RWPE1 (cell line): ENCODE measurements around the gene AP5B1.

Experiments
- CTCF ChIA-PET: fragments of 350-600 bp; sonication (Branson Sonifier 250); formaldehyde crosslinking; extraction: SDS; loops from one replicate; lab custom pipeline; 2021; lab: Yijun Ruan, JAX
- POLR2A ChIA-PET: fragments of 400-600 bp; formaldehyde crosslinking; extraction: SDS; loops from one replicate; lab custom pipeline; 2020; ENCODE audit warnings: antibody characterized with exemption; ENCODE audit not compliant: low non-redundant PET; lab: Yijun Ruan, JAX
- DNase-seq: peaks from one replicate; pipeline ENCODE4 v3.0.0; 2012; ENCODE audit warnings: low spot score
- H3K27ac ChIP-seq: fragments of 450-650 bp; 2 replicates; pipeline ENCODE4 v1.5.1; 2017
- CTCF ChIP-seq: fragments of 450-650 bp; conservative IDR thresholded peaks from 2 replicates; pipeline ENCODE4 v1.5.1; 2017; ENCODE audit warnings: low read depth, mild to moderate bottlenecking

AP5B1 gene

GRCh38 chr11:65796726-65797601 lies 16.2 kb upstream of the AP5B1 start:
- TF ChIP-seq CTCF = no peak
- DNase-seq = no peak
- ChIA-PET CTCF (interaction anchor here (0.5 to 1.8 kb wide), 3 partner anchors 17 to 85 kb away, joined by 3 to 6 read pairs (median 3); no protein-coding TSS in a partner anchor), POLR2A (no interaction called here)
- no peak overlapping the region for H3K27ac ChIP-seq

- no peak for TF ChIP-seq CTCF
- CTCF ChIA-PET = interaction anchor here (1.3 to 1.5 kb wide), 2 partner anchors 15 to 23 kb away, joined by 3 to 9 read pairs; no protein-coding TSS in a partner anchor
Observed at GRCh38 chr11:65794570-65795510, 14.1 kb upstream of the AP5B1 start.

GRCh38 chr11:65793625-65794400 lies 13.0 kb upstream of the AP5B1 start:
- peak overlapping the region; percentile 73 for H3K27ac ChIP-seq
- CTCF ChIA-PET = interaction anchor here (0.5 to 6.0 kb wide), 6 partner anchors 14 to 1066 kb away, joined by 3 to 42 read pairs (median 4); no protein-coding TSS in a partner anchor
- DNase-seq = no peak
- POLR2A ChIA-PET = interaction anchor here (1.4 kb wide), 1 partner anchor 13 kb away, joined by 3 read pairs; the partner anchor contains the start of gene AP5B1
- TF ChIP-seq CTCF = no peak

More at GRCh38 chr11:65794570-65795510, 14.1 kb upstream of the AP5B1 start:
- no peak overlapping the region for H3K27ac ChIP-seq
- no peak for DNase-seq
- POLR2A ChIA-PET = interaction anchor here (1.4 kb wide), 1 partner anchor 14 kb away, joined by 3 read pairs; the partner anchor contains the start of gene AP5B1

- POLR2A ChIA-PET = interaction anchor here (1.4 kb wide), 1 partner anchor 13 kb away, joined by 3 read pairs; the partner anchor contains the start of gene AP5B1
- CTCF ChIA-PET = interaction anchor here (0.6 to 6.0 kb wide), 4 partner anchors 14 to 201 kb away, joined by 3 to 42 read pairs (median 5); no protein-coding TSS in a partner anchor
- TF ChIP-seq CTCF = no peak
- DNase-seq = peak; percentile 89
- peak overlapping the region; percentile 73 for H3K27ac ChIP-seq
Observed at GRCh38 chr11:65793144-65793581, 12.4 kb upstream of the AP5B1 start.

GRCh38 chr11:65792456-65792855 lies 11.7 kb upstream of the AP5B1 start:
- peak overlapping the region; percentile 73 for H3K27ac ChIP-seq
- ChIA-PET POLR2A (interaction anchor here (1.0 kb wide), 1 partner anchor 14 kb away, joined by 4 read pairs; no protein-coding TSS in a partner anchor), CTCF (interaction anchor here (0.7 to 6.0 kb wide), 2 partner anchors 13 to 202 kb away, joined by 5 to 42 read pairs; no protein-coding TSS in a partner anchor)
- no peak for DNase-seq
- TF ChIP-seq CTCF = no peak
